Liver (tissue), 3 donors: Measurements from ENCODE around the gene PCDHGB4.

Source experiments
- FOXA1 ChIP-seq: IDR thresholded peaks from 2 replicates; pipeline ENCODE4 v1.6.1; 2016; ENCODE audit warnings: antibody characterized with exemption
- FOXA2 ChIP-seq: IDR thresholded peaks from 2 replicates; pipeline ENCODE4 v1.6.1; 2016; ENCODE audit warnings: antibody characterized with exemption
- GABPA ChIP-seq, 2 donors: IDR thresholded peaks in 1 of 2; conservative IDR thresholded peaks in 1 of 2; 2 replicates each; pipeline ENCODE4 v1.6.1; 2016; ENCODE audit warnings: antibody characterized with exemption in 2 of 2, mild to moderate bottlenecking in 1 of 2, moderate library complexity in 1 of 2
- RAD21 ChIP-seq, 2 donors: IDR thresholded peaks; 2 replicates each; pipeline ENCODE4 v1.6.1; 2016; ENCODE audit warnings: antibody characterized with exemption in 2 of 2, mild to moderate bottlenecking in 2 of 2
- TAF1 ChIP-seq: conservative IDR thresholded peaks from 2 replicates; pipeline ENCODE4 v1.6.1; 2016; ENCODE audit warnings: antibody characterized with exemption, mild to moderate bottlenecking
- TF ChIP-seq, protein P1 (sequence below): fragments of 150-350 bp; IDR thresholded peaks from 2 replicates; pipeline ENCODE4 v1.5.1; 2017; ENCODE audit warnings: improper control_type of control experiment, low read depth, low read length; ENCODE audit not compliant: missing input control
- TF ChIP-seq, protein P2 (sequence below): IDR thresholded peaks from 2 replicates; pipeline ENCODE4 v1.6.1; 2016; ENCODE audit warnings: antibody characterized with exemption
- donor health status: healthy.
- donor health status: healthy.

DNA sequence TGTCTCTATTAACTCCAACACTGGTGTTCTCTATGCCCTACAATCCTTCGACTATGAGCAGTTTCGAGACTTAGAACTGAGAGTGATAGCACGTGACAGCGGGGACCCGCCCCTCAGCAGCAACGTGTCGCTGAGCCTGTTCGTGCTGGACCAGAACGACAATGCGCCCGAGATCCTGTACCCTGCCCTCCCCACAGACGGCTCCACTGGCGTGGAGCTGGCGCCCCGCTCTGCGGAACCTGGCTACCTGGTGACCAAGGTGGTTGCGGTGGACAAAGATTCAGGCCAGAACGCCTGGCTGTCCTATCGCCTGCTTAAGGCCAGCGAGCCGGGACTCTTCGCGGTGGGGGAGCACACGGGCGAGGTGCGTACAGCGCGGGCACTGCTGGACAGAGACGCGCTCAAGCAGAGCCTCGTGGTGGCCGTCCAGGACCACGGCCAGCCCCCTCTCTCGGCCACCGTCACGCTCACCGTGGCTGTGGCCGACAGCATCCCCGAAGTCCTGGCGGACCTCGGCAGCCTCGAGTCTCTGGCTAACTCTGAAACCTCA is 35.3 kb downstream of the PCDHGB4 start:
- TF ChIP-seq GABPA (IDR thresholded peaks at IDR 0.05 in 1 of 2, conservative IDR thresholded peaks at IDR 0.05 in 1 of 2) (no peak), FOXA1 (no peak), FOXA2 (no peak), TAF1 (no peak), RAD21 (IDR thresholded peaks at IDR 0.05) (no peak)
- TF ChIP-seq, protein P1, sequence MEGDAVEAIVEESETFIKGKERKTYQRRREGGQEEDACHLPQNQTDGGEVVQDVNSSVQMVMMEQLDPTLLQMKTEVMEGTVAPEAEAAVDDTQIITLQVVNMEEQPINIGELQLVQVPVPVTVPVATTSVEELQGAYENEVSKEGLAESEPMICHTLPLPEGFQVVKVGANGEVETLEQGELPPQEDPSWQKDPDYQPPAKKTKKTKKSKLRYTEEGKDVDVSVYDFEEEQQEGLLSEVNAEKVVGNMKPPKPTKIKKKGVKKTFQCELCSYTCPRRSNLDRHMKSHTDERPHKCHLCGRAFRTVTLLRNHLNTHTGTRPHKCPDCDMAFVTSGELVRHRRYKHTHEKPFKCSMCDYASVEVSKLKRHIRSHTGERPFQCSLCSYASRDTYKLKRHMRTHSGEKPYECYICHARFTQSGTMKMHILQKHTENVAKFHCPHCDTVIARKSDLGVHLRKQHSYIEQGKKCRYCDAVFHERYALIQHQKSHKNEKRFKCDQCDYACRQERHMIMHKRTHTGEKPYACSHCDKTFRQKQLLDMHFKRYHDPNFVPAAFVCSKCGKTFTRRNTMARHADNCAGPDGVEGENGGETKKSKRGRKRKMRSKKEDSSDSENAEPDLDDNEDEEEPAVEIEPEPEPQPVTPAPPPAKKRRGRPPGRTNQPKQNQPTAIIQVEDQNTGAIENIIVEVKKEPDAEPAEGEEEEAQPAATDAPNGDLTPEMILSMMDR, result no peak
- TF ChIP-seq, protein P2, sequence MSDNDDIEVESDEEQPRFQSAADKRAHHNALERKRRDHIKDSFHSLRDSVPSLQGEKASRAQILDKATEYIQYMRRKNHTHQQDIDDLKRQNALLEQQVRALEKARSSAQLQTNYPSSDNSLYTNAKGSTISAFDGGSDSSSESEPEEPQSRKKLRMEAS, result no peak
